NCI-H128 (cell line): ENCODE measurements around the gene NOL12.

Source experiments
- DNase-seq: peaks from one replicate; lab custom pipeline; 2025; ENCODE audit not compliant: unreplicated experiment; lab: John Stamatoyannopoulos, UW

NOL12 gene

DNA sequence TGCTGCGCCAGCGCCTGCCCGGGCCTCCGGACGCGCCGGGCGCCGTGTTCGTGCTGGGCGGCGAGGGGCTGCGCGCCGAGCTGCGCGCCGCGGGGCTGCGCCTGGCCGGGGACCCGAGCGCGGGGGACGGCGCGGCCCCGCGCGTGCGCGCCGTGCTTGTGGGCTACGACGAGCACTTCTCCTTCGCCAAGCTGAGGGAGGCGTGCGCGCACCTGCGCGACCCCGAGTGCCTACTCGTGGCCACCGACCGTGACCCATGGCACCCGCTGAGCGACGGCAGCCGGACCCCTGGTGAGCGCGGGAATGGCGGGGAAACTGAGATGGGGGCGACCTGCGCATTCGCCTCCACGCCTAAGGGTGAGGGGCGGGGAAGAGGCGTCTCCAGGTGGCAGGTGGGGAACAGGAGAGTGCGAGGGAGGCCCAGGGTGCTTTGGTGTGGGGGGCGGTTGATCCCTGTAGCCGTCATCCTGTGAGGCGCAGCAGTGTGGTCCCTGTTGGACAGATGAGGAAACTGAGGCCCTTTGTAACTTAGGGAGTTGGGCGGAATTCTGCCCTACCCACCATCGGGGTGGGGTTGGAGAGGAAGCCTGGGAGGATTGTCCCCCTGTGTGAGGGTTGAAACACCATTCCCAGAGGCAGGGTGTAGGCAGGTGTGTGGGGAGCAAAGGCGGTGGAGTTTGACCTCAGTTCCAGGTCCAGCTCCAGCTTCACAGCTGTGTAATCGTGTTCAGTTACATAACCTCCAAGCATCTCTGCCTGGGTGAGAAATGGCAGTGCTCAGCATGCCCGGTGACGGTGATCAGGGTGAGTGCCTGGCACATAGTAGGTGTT lies 26.9 kb upstream of the NOL12 start:
- no peak for DNase-seq

GRCh38 chr22:37659897-37660708 lies 26.0 kb upstream of the NOL12 start:
- DNase-seq = no peak

- no peak for DNase-seq
Observed at GRCh38 chr22:37660709-37661045, 25.5 kb upstream of the NOL12 start.

DNA sequence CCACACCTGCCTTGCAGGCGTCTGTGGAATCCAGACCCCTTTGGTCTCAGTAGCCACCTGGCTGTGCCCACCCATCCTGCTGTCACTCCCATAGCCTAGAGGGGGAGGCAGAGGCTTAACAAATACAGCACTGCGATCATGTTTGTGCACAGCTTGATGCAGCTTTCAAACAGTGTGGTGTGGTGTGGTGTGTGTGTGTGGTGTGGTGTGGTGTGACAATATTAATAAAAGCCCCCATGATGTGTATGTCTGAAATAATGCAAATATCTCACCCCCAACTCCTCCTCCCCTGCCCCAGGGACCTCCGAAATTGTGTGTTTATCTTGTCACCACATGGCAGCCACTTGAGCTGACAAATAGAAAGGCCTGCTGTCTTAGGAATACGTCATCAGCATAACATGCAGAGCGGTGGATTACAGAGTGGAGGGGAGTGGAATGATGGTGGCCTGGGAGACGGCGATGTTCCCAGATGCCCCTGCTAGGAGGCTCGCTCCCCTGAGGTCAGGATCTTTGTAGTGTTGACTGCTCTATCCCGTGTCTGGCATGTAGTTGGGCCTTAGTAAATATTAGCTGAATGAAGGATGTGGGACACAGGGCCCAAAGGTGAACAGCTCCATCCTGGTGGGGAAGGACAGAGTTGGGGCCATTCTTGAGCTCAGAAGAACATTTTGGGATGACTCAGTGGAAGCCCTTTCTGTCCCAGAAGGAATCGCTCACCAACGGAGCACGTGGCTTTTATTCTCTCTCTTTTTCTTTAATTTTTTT lies 24.8 kb upstream of the NOL12 start:
- peak; percentile 18 for DNase-seq

DNA sequence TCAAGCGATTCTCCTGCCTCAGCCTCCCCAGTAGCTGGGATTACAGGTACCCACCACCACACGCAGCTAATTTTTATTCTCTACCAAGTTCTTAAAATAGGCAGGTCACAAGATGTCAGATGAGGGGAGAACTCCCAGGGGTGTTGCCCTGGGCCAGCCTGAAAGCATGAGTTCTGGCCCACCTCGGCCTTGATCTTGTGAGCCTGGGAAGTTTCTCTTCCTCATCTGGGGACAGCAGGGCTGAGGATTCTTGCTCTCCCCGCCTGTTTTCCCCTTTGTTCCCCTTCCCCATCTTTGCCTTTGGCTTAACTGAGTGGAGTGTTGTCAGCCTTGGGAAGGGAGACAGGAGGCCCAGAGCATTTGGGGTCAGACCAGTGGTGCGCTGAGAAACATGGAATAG lies 24.1 kb upstream of the NOL12 start:
- DNase-seq = no peak

- DNase-seq = no peak
Observed at GRCh38 chr22:37663521-37664140, 22.5 kb upstream of the NOL12 start.

DNA sequence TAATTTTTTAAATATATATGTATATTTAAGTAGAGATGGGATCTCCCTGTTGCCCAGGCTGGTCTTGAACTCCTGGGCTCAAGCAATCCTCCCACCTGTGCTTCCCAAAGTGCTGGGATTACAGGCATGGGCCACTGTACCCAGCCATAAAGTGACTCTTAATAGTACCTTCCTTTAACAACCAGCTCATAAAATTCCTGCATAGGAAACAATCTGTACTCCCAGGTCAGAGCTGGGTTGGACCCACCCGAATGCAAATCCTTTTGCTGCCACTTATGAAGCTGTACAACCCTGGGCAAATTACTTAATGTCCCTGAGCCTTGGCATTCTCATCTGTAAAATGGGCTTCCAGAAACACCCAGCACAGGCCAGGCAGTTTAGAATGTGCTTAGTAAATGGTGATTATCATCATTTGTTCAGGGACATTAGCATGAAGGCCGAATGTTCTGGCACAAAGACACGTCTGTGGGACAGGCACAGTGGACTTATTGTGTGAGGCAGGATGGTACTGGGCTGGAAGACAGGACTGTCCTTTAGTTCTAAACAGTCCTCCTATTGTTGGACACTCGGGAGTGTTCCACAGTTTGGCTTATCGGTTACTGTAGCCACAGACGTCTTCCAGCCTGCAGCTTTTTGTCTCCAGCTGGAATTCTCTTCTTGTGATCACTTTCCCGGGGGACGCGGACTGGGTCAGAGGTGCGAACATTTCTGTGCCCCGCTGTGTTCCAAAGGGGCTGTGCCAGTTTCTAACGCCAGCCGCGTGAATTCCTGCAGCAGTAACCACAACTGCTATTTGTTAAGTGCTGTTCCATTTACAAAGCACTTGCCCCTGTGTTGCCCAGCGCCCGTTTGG lies 21.7 kb upstream of the NOL12 start:
- DNase-seq = no peak

DNA sequence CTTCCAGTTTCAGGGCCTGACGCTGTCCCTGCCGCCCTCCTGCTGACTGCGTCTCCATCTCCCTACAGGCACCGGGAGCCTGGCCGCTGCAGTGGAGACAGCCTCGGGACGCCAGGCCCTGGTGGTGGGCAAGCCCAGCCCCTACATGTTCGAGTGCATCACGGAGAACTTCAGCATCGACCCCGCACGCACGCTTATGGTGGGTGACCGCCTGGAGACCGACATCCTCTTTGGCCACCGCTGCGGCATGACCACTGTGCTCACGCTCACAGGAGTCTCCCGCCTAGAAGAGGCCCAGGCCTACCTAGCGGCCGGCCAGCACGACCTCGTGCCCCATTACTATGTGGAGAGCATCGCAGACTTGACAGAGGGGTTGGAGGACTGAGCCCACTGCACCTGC lies 20.7 kb upstream of the NOL12 start:
- no peak for DNase-seq

DNA sequence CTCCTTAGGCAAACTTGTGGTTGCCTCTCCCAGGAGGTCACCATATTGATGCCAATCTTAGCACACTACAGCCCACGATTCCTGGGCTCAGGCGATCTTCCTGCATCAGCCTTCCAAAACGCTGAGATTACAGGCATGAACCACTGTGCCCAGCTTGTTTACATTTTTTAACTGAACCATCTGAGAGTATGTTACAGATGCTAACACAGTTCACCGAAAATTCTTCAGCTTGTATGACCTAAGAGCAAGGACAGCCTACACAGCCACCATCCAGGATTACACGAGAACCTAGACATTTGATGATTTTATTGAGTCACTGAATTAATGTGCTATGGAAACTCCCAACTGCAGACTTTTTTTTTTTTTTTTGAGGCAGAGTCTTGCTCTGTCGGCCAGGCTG lies 16.6 kb upstream of the NOL12 start:
- no peak for DNase-seq

- no peak for DNase-seq
Observed at GRCh38 chr22:37672206-37672919, 13.8 kb upstream of the NOL12 start.

DNA sequence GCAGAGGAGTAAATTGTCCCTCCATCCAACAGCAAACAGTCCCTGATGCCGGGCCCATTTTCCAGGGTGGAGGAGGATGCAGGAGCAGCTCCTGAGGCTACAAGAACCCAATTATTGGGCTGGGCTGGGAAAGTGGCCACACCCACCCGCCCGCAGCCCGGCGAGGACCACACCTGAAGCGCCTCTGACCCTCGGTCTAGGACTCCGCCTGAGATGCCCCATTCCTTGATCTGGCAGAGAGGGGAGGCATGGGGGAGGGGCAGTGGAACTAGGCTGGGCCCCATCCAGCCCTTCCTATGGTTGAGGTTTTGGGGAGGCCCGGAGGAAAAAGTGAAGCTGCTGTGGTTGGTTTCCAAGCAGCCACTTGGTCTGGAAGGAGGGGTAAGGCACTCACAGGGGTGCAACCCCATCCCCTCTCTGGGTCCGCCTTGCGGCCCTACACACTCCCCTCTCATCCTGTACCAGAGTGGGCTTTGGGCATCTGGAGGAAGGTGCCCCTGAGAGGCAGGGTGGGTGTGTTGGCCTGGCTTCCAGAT lies 13.2 kb upstream of the NOL12 start:
- no peak for DNase-seq

DNA sequence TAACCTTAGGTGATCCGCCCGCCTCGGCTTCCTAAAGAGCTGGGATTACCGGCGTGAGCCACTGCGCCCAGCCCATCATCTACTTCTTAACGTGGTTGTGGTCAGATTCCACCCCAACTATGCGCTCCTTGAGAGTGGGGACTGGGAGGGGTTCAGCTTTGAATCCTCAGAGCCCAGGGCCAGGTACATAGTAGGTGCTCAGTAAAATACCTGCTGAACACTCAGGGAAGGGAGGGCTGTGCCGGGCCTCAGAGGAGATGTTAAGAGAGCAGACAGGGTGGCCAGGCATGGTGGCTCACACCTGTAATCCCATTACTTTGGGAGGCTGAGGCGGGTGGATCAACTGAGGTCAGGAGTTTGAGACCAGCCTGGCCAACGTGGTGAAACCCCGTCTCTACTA lies 11.9 kb upstream of the NOL12 start:
- DNase-seq = no peak

GRCh38 chr22:37674951-37675929 lies 10.9 kb upstream of the NOL12 start, which contains the start of gene LGALS1:
TSS of gene LGALS1 (plus strand) at chr22:37675636. CDS start at chr22:37675703, 67 bp downstream.
- DNase-seq = no peak

DNA sequence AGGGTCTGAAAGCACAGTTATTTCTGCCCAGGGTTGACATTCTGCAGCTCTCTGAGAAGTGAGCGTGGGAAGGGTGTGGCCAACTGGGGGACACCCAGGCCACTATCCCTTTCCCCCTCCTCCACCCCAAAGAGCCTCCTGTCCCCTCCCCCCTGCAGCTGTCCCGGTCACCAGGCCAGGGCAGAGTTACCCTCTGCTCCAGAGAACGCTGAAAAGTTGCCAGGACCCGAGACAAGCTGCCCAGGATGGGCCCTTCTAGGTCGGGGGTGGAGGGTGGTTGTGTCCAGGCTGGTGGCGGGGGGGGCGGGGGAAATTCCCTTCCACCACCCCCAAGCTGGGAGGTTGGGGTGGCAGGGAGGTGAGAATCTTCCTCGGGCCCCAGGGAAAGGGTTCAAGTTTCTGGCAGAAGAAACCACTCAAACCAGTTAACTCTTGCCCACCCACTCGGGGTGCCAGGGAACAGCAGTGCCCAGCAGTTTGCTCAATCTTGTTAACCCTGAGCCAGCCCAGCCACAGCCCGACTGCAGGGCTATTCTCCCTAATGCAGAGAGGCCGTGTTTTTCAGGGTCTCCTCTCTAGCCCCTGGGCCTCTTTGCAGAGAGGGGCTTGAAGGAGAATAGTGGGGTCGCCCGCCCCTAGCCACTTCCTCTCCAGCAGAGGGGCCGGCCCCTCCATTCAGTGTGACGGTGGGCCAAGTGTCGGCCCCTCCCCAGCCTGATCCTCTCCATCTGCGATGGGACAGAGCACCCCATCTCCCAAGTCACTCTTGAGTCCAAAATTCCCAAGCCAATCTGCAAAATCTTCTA lies 10.0 kb upstream of the NOL12 start:
- no peak for DNase-seq

GRCh38 chr22:37676736-37677492 lies 9.2 kb upstream of the NOL12 start:
- no peak for DNase-seq

DNA sequence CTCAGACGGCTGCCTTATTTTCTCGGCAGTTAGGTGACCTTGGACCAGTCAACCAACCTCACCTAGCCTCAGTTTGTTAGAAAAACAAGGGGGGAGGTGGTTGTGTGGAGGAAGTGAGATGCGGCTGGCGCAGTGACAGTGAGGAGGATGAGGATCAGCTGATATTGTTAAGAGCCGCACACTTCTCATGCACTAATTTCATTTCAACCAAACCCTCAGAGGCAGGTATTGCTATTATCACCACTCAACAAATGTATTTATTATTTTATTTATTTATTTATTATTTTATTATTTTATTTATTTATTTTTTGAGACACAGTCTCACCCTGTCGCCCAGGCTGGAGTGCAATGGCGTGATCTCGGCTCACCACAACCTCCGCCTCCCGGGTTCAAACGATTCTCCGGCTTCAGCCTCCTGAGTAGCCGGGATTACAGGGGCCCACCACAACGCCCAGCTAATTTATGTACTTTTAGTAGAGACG lies 8.6 kb upstream of the NOL12 start:
- no peak for DNase-seq
